ENCODE results near the gene MAML3. TPM values are rescaled to one million over a fixed set of nuclear protein-coding genes. Genes with fewer than 3 reads are reported as not detected.

Gene MAML3
- polyA plus RNA-seq, 1 donor (not counting 4 experiments of a cell fraction or from before 2014, with no cell fraction given): 0.68 TPM

DNA sequence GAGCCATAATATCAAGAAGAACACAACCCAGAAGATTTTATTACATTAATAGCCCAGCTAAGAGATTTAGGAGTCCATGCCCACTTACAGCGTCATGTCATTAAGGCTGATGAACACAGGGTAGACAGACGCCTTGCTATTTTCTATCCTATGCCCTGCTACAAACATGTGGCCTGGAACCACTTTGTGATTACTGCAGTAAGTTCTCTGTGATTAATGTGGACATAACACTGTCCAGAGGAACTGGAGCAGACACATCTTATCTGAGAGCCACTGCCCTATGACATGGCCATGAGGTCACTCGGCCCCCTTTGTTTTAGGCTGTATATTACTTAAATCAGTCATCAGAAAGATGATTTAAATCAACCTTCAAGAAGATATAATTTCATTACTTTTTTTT is 211.7 kb downstream of the MAML3 start:
- H3K27ac ChIP-seq (ENCODE audit: control insufficient read depth, insufficient read depth, low read length): no peak overlapping the region
- DNase-seq (ENCODE audit: low read depth, low spot score) (no peak), FAIRE-seq (no peak)
- no peak for TF ChIP-seq EZH2 (IDR thresholded peaks at IDR 0.05; ENCODE audit: low read length)
- TF ChIP-seq, protein P1, sequence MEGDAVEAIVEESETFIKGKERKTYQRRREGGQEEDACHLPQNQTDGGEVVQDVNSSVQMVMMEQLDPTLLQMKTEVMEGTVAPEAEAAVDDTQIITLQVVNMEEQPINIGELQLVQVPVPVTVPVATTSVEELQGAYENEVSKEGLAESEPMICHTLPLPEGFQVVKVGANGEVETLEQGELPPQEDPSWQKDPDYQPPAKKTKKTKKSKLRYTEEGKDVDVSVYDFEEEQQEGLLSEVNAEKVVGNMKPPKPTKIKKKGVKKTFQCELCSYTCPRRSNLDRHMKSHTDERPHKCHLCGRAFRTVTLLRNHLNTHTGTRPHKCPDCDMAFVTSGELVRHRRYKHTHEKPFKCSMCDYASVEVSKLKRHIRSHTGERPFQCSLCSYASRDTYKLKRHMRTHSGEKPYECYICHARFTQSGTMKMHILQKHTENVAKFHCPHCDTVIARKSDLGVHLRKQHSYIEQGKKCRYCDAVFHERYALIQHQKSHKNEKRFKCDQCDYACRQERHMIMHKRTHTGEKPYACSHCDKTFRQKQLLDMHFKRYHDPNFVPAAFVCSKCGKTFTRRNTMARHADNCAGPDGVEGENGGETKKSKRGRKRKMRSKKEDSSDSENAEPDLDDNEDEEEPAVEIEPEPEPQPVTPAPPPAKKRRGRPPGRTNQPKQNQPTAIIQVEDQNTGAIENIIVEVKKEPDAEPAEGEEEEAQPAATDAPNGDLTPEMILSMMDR (optimal IDR thresholded peaks at IDR 0.05 in 1 of 3, IDR thresholded peaks at IDR 0.05 in 1 of 3, conservative IDR thresholded peaks at IDR 0.05 in 1 of 3; ENCODE audit: extremely low read depth in 1 of 3, insufficient read depth in 2 of 3, low read length in 3 of 3): no peak
- H2AFZ ChIP-seq (ENCODE audit: control insufficient read depth, low read length): no peak overlapping the region
- no peaks in the 10 kb centered on the region for H3K36me3 ChIP-seq (ENCODE audit: control insufficient read depth in 2 of 2, extremely low read depth in 1 of 2, insufficient read depth in 2 of 2, low read length in 2 of 2)
- no peaks in the 10 kb centered on the region for H3K27me3 ChIP-seq (ENCODE audit: control insufficient read depth, extremely low read depth, insufficient read depth, low read length)
- H3K9ac ChIP-seq (ENCODE audit: control insufficient read depth, extremely low read depth, insufficient read depth, low read length): no peak overlapping the region
- no peaks in the 10 kb centered on the region for H3K9me3 ChIP-seq (ENCODE audit: control insufficient read depth, low read depth, low read length)
- H3K9me1 ChIP-seq (ENCODE audit: control insufficient read depth, extremely low read depth, insufficient read depth, low read length): no peaks in the 10 kb centered on the region
- H4K20me1 ChIP-seq (ENCODE audit: control insufficient read depth, extremely low read depth, insufficient read depth, low read length): no peaks in the 10 kb centered on the region
- no peak overlapping the region for H3K4me2 ChIP-seq (ENCODE audit: control insufficient read depth, extremely low read depth, insufficient read depth, low read depth, low read length)
- no peak overlapping the region for H3K4me3 ChIP-seq (ENCODE audit: control insufficient read depth in 2 of 3, extremely low read depth in 1 of 3, insufficient read depth in 2 of 3, low read depth in 1 of 3, low read length in 3 of 3)
- no peaks in the 10 kb centered on the region for H3K79me2 ChIP-seq (ENCODE audit: control insufficient read depth, insufficient read depth, low read length)
- no peaks in the 10 kb centered on the region for H3K4me1 ChIP-seq (ENCODE audit: control insufficient read depth, extremely low read depth, insufficient read depth, low read length)
- dilution Hi-C loops (cut with MboI; ENCODE audit: extremely low pct_ligation_motif_present, low sequenced_read_pairs): no loop called here

DNA sequence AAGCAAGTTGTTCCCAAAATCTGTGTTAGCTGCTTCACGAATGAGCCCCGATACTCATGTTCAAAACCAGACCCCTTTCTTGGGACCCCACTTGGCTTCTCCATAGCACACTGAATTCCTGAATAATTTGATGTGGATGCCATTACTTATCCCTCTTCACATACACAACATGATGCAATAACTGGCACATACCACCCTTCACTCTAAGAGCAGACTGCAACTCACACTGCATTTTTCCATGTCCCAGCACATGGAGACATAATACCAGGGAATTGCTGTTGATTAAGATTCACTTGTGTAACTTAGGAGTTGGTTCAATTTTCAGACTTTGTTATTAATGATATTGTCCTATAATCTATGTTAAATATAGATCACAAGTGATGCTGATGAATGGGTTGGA is 213.4 kb downstream of the MAML3 start:
- Histone ChIP-seq H3K36me3 (ENCODE audit: control insufficient read depth in 2 of 2, extremely low read depth in 1 of 2, insufficient read depth in 2 of 2, low read length in 2 of 2) (no peaks in the 10 kb centered on the region), H3K9me1 (ENCODE audit: control insufficient read depth, extremely low read depth, insufficient read depth, low read length) (no peaks in the 10 kb centered on the region), H3K4me1 (ENCODE audit: control insufficient read depth, extremely low read depth, insufficient read depth, low read length) (no peaks in the 10 kb centered on the region), H3K4me3 (ENCODE audit: control insufficient read depth in 2 of 3, extremely low read depth in 1 of 3, insufficient read depth in 2 of 3, low read depth in 1 of 3, low read length in 3 of 3) (no peak overlapping the region), H3K9ac (ENCODE audit: control insufficient read depth, extremely low read depth, insufficient read depth, low read length) (no peak overlapping the region), H4K20me1 (ENCODE audit: control insufficient read depth, extremely low read depth, insufficient read depth, low read length) (no peaks in the 10 kb centered on the region), H2AFZ (ENCODE audit: control insufficient read depth, low read length) (no peak overlapping the region), H3K9me3 (ENCODE audit: control insufficient read depth, low read depth, low read length) (no peaks in the 10 kb centered on the region), H3K4me2 (ENCODE audit: control insufficient read depth, extremely low read depth, insufficient read depth, low read depth, low read length) (no peak overlapping the region), H3K27ac (ENCODE audit: control insufficient read depth, insufficient read depth, low read length) (no peak overlapping the region), H3K79me2 (ENCODE audit: control insufficient read depth, insufficient read depth, low read length) (no peaks in the 10 kb centered on the region), H3K27me3 (ENCODE audit: control insufficient read depth, extremely low read depth, insufficient read depth, low read length) (no peaks in the 10 kb centered on the region)
- dilution Hi-C loops (cut with MboI; ENCODE audit: extremely low pct_ligation_motif_present, low sequenced_read_pairs): no loop called here
- no peak for TF ChIP-seq EZH2 (IDR thresholded peaks at IDR 0.05; ENCODE audit: low read length)
- TF ChIP-seq, protein P1 (optimal IDR thresholded peaks at IDR 0.05 in 1 of 3, IDR thresholded peaks at IDR 0.05 in 1 of 3, conservative IDR thresholded peaks at IDR 0.05 in 1 of 3; ENCODE audit: extremely low read depth in 1 of 3, insufficient read depth in 2 of 3, low read length in 3 of 3): no peak
- DNase-seq (ENCODE audit: low read depth, low spot score) (no peak), FAIRE-seq (no peak)
